IPS-20b (cell line): ENCODE data around the gene BDH1.
A peak's percentile ranks its signal among the peaks of the same experiment; 100 is the strongest.
"Not testable (repeated sequence)": the region's sequence is repeated elsewhere in the genome, so short reads cannot be mapped to it uniquely, and the experiment has no call there.

Source experiments
- H3K27ac ChIP-seq: one replicate; pipeline ENCODE4 v1.5.1; 2013; ENCODE audit warnings: low read length
- H3K27me3 ChIP-seq: 2 replicates; pipeline ENCODE4 v1.6.1; 2013; ENCODE audit warnings: mild to moderate bottlenecking, low read length, inconsistent platforms; ENCODE audit not compliant: insufficient read depth
- H3K36me3 ChIP-seq: 2 replicates; pipeline ENCODE4 v1.6.1; 2013; ENCODE audit warnings: low read depth, mild to moderate bottlenecking, inconsistent platforms, low read length, moderate library complexity; ENCODE audit not compliant: insufficient read depth
- H3K4me1 ChIP-seq: 2 replicates; pipeline ENCODE4 v1.6.1; 2013; ENCODE audit warnings: mild to moderate bottlenecking, control low read depth, inconsistent platforms, low read length, moderate library complexity; ENCODE audit not compliant: insufficient read depth
- H3K4me3 ChIP-seq: 2 replicates; pipeline ENCODE4 v1.5.1; 2013; ENCODE audit warnings: mild to moderate bottlenecking, low read length, inconsistent platforms
- H3K9ac ChIP-seq: 2 replicates; pipeline ENCODE4 v1.6.1; 2013; ENCODE audit warnings: low read depth, mild to moderate bottlenecking, inconsistent platforms, low read length, moderate library complexity
- H3K9me3 ChIP-seq: 2 replicates; pipeline ENCODE4 v1.6.1; 2013; ENCODE audit warnings: mild to moderate bottlenecking, low read depth, low read length, inconsistent platforms; ENCODE audit not compliant: insufficient read depth

Gene BDH1

GRCh38 chr3:197592361-197593045 is 36.7 kb upstream of the BDH1 start:
- H3K36me3 ChIP-seq = no peaks in the 10 kb centered on the region
- no peaks in the 10 kb centered on the region for H3K27me3 ChIP-seq
- H3K9me3 ChIP-seq = no peaks in the 10 kb centered on the region
- H3K9ac ChIP-seq = no peak overlapping the region
- H3K4me3 ChIP-seq = no peak overlapping the region
- H3K4me1 ChIP-seq = no peaks in the 10 kb centered on the region
- no peak overlapping the region for H3K27ac ChIP-seq

GRCh38 chr3:197591816-197592215 is 36.0 kb upstream of the BDH1 start:
- no peaks in the 10 kb centered on the region for H3K9me3 ChIP-seq
- H3K27me3 ChIP-seq = no peaks in the 10 kb centered on the region
- no peaks in the 10 kb centered on the region for H3K4me1 ChIP-seq
- no peaks in the 10 kb centered on the region for H3K36me3 ChIP-seq
- no peak overlapping the region for H3K4me3 ChIP-seq
- H3K27ac ChIP-seq = no peak overlapping the region
- H3K9ac ChIP-seq = no peak overlapping the region

GRCh38 chr3:197590313-197590962 is 34.7 kb upstream of the BDH1 start:
- Histone ChIP-seq H3K4me1 (no peaks in the 10 kb centered on the region), H3K9ac (no peak overlapping the region), H3K9me3 (no peaks in the 10 kb centered on the region), H3K36me3 (no peaks in the 10 kb centered on the region), H3K27ac (no peak overlapping the region), H3K27me3 (no peaks in the 10 kb centered on the region), H3K4me3 (no peak overlapping the region)

GRCh38 chr3:197589545-197589944 is 33.8 kb upstream of the BDH1 start:
- no peaks in the 10 kb centered on the region for H3K4me1 ChIP-seq
- no peak overlapping the region for H3K9ac ChIP-seq

GRCh38 chr3:197586768-197587167 is 31.0 kb upstream of the BDH1 start:
- H3K27ac ChIP-seq, H3K4me3 ChIP-seq, H3K36me3 ChIP-seq, H3K27me3 ChIP-seq, H3K9me3 ChIP-seq, H3K4me1 ChIP-seq, H3K9ac ChIP-seq: not testable (repeated sequence)

More at GRCh38 chr3:197589545-197589944, 33.8 kb upstream of the BDH1 start:
- no peaks in the 10 kb centered on the region for H3K36me3 ChIP-seq
- H3K9me3 ChIP-seq = no peaks in the 10 kb centered on the region
- no peaks in the 10 kb centered on the region for H3K27me3 ChIP-seq
- no peak overlapping the region for H3K27ac ChIP-seq
- no peak overlapping the region for H3K4me3 ChIP-seq

- H3K27me3 ChIP-seq = no peaks in the 10 kb centered on the region
- no peak overlapping the region for H3K27ac ChIP-seq
- H3K36me3 ChIP-seq = no peaks in the 10 kb centered on the region
- no peak overlapping the region for H3K4me3 ChIP-seq
- no peaks in the 10 kb centered on the region for H3K9me3 ChIP-seq
- no peak overlapping the region for H3K9ac ChIP-seq
- H3K4me1 ChIP-seq = no peaks in the 10 kb centered on the region
Observed at GRCh38 chr3:197586181-197586580, 30.4 kb upstream of the BDH1 start.

- no peak overlapping the region for H3K9ac ChIP-seq
Observed at GRCh38 chr3:197584733-197585132, 29.0 kb upstream of the BDH1 start.

GRCh38 chr3:197583371-197583770 is 27.6 kb upstream of the BDH1 start:
- Histone ChIP-seq H3K4me3 (no peak overlapping the region), H3K27me3 (no peaks in the 10 kb centered on the region), H3K27ac (no peak overlapping the region), H3K4me1 (peaks cover 14% of the 10 kb centered on the region; the same call in 1 of the 2 replicates), H3K36me3 (no peaks in the 10 kb centered on the region), H3K9me3 (no peaks in the 10 kb centered on the region), H3K9ac (no peak overlapping the region)

More at GRCh38 chr3:197584733-197585132, 29.0 kb upstream of the BDH1 start:
- peaks cover 10% of the 10 kb centered on the region; the same call in 1 of the 2 replicates for H3K4me1 ChIP-seq
- no peak overlapping the region for H3K4me3 ChIP-seq
- no peak overlapping the region for H3K27ac ChIP-seq
- no peaks in the 10 kb centered on the region for H3K9me3 ChIP-seq
- no peaks in the 10 kb centered on the region for H3K27me3 ChIP-seq
- H3K36me3 ChIP-seq = no peaks in the 10 kb centered on the region

- no peak overlapping the region; the same call in 1 of the 2 replicates for H3K9ac ChIP-seq
- peak overlapping the region; percentile 91 for H3K27ac ChIP-seq
- no peaks in the 10 kb centered on the region for H3K9me3 ChIP-seq
- peak overlapping the region; percentile 35; the same call in 1 of the 2 replicates for H3K4me3 ChIP-seq
- no peaks in the 10 kb centered on the region for H3K36me3 ChIP-seq
- peaks cover 21% of the 10 kb centered on the region; the same call in 1 of the 2 replicates for H3K4me1 ChIP-seq
- H3K27me3 ChIP-seq = no peaks in the 10 kb centered on the region
Observed at GRCh38 chr3:197580253-197580691, 24.5 kb upstream of the BDH1 start.

GRCh38 chr3:197578376-197578775 is 22.6 kb upstream of the BDH1 start:
- peaks cover 37% of the 10 kb centered on the region for H3K4me1 ChIP-seq
- no peak overlapping the region for H3K27ac ChIP-seq
- no peak overlapping the region for H3K9ac ChIP-seq
- no peaks in the 10 kb centered on the region for H3K27me3 ChIP-seq
- H3K9me3 ChIP-seq = no peaks in the 10 kb centered on the region
- no peaks in the 10 kb centered on the region for H3K36me3 ChIP-seq
- no peak overlapping the region for H3K4me3 ChIP-seq

GRCh38 chr3:197577366-197578074 is 21.8 kb upstream of the BDH1 start:
- H3K9me3 ChIP-seq = no peaks in the 10 kb centered on the region
- H3K4me1 ChIP-seq = peaks cover 41% of the 10 kb centered on the region
- H3K9ac ChIP-seq = no peak overlapping the region
- H3K36me3 ChIP-seq = no peaks in the 10 kb centered on the region
- H3K27me3 ChIP-seq = no peaks in the 10 kb centered on the region
- H3K4me3 ChIP-seq = no peak overlapping the region
- H3K27ac ChIP-seq = no peak overlapping the region
